Stimulated activated CD8-positive, alpha-beta memory T cell treated with anti-CD3 and anti-CD28 coated beads, Interleukin-4, amount 100 ng/mL, for 48 hours (primary cell): ENCODE data around the gene UQCRC1.

Experiments
- DNase-seq: peaks from one replicate; pipeline ENCODE4 v3.0.0-alpha.2; 2020

The UQCRC1 gene

GRCh38 chr3:48569808-48570450, 39.5 kb downstream of the UQCRC1 start:
- no peak for DNase-seq

GRCh38 chr3:48569400-48569799, 40.0 kb downstream of the UQCRC1 start:
- no peak for DNase-seq

GRCh38 chr3:48568476-48568875, 41.0 kb downstream of the UQCRC1 start:
- DNase-seq, result no peak

GRCh38 chr3:48567500-48567899, 41.9 kb downstream of the UQCRC1 start:
- DNase-seq, result no peak

GRCh38 chr3:48567090-48567489, 42.4 kb downstream of the UQCRC1 start:
- no peak for DNase-seq

GRCh38 chr3:48566401-48566760, 43.1 kb downstream of the UQCRC1 start:
- no peak for DNase-seq

- peak; percentile 43 for DNase-seq
Observed at GRCh38 chr3:48565591-48566400, 43.6 kb downstream of the UQCRC1 start.

- DNase-seq, result no peak
Observed at GRCh38 chr3:48565186-48565585, 44.3 kb downstream of the UQCRC1 start.

- no peak for DNase-seq
Observed at GRCh38 chr3:48564667-48565066, 44.8 kb downstream of the UQCRC1 start.

- DNase-seq, result peak; percentile 73
Observed at GRCh38 chr3:48564022-48564421, 45.4 kb downstream of the UQCRC1 start.

GRCh38 chr3:48563382-48563918, 46.0 kb downstream of the UQCRC1 start, which contains the start of gene UCN2:
TSS of gene UCN2 (minus strand) at chr3:48563781. CDS start at chr3:48563124, 657 bp downstream.
- DNase-seq, result no peak

GRCh38 chr3:48562367-48563095, 46.9 kb downstream of the UQCRC1 start:
- no peak for DNase-seq

GRCh38 chr3:48561045-48561736, 48.3 kb downstream of the UQCRC1 start:
- DNase-seq, result peak; percentile 46

- no peak for DNase-seq
Observed at GRCh38 chr3:48560648-48561018, 48.8 kb downstream of the UQCRC1 start.

- DNase-seq, result no peak
Observed at GRCh38 chr3:48558493-48559134, 50.8 kb downstream of the UQCRC1 start.

GRCh38 chr3:48556796-48557626, 52.4 kb downstream of the UQCRC1 start, which contains the start of gene PFKFB4:
TSS of gene PFKFB4 (minus strand) at chr3:48556803. CDS start at chr3:48556777, 26 bp downstream.
- DNase-seq, result peak; percentile 100

GRCh38 chr3:48555949-48556795, 53.3 kb downstream of the UQCRC1 start:
- no peak for DNase-seq

GRCh38 chr3:48555231-48555948, 54.1 kb downstream of the UQCRC1 start:
- no peak for DNase-seq
